HPDE6-E6E7 (cell line): Measurements from ENCODE around the gene DTX2.
A peak's percentile ranks its signal among the peaks of the same experiment; 100 is the strongest.
"Not testable (repeated sequence)": the region's sequence is repeated elsewhere in the genome, so short reads cannot be mapped to it uniquely, and the experiment has no call there.

Source experiments
- DNase-seq: peaks from one replicate; pipeline ENCODE4 v3.0.0; 2011; ENCODE audit warnings: missing footprints; ENCODE audit errors: extremely low spot score

Gene DTX2

GRCh38 chr7:76487969-76488368 lies 26.5 kb downstream of the DTX2 start:
- not testable (repeated sequence) for DNase-seq

- not testable (repeated sequence) for DNase-seq
Measured at GRCh38 chr7:76492139-76492538, 30.6 kb downstream of the DTX2 start.

- DNase-seq, result not testable (repeated sequence)
Measured at GRCh38 chr7:76495717-76496116, 34.2 kb downstream of the DTX2 start.

- not testable (repeated sequence) for DNase-seq
Measured at GRCh38 chr7:76497918-76498582, 36.5 kb downstream of the DTX2 start.

- DNase-seq, result not testable (repeated sequence)
Measured at GRCh38 chr7:76498583-76499200, 37.2 kb downstream of the DTX2 start.

- DNase-seq, result not testable (repeated sequence)
Measured at GRCh38 chr7:76499201-76499923, 37.9 kb downstream of the DTX2 start.

- DNase-seq, result not testable (repeated sequence)
Measured at GRCh38 chr7:76499924-76500241, 38.4 kb downstream of the DTX2 start.

- not testable (repeated sequence) for DNase-seq
Measured at GRCh38 chr7:76502224-76502623, 40.7 kb downstream of the DTX2 start.

GRCh38 chr7:76502836-76503235 lies 41.3 kb downstream of the DTX2 start:
- not testable (repeated sequence) for DNase-seq

GRCh38 chr7:76503244-76503643 lies 41.7 kb downstream of the DTX2 start:
- DNase-seq, result not testable (repeated sequence)

- DNase-seq, result not testable (repeated sequence)
Measured at GRCh38 chr7:76504351-76505167, 43.0 kb downstream of the DTX2 start.

- no peak for DNase-seq
Measured at GRCh38 chr7:76505168-76506080, 43.9 kb downstream of the DTX2 start.

GRCh38 chr7:76506081-76506440 lies 44.6 kb downstream of the DTX2 start:
- DNase-seq, result no peak

GRCh38 chr7:76506643-76507042 lies 45.1 kb downstream of the DTX2 start:
- not testable (repeated sequence) for DNase-seq

GRCh38 chr7:76507723-76508406 lies 46.4 kb downstream of the DTX2 start:
- DNase-seq, result no peak

- DNase-seq, result peak; percentile 54
Measured at GRCh38 chr7:76509931-76510877, 48.7 kb downstream of the DTX2 start, which contains the start of gene UPK3B. UPK3B (plus strand) TSS chr7:76510552; CDS start chr7:76510653, 101 bp downstream.

- not testable (repeated sequence) for DNase-seq
Measured at GRCh38 chr7:76511200-76511910, 49.8 kb downstream of the DTX2 start.
